ENCODE measurements around the gene ZC3H18.

ZC3H18 gene

DNA sequence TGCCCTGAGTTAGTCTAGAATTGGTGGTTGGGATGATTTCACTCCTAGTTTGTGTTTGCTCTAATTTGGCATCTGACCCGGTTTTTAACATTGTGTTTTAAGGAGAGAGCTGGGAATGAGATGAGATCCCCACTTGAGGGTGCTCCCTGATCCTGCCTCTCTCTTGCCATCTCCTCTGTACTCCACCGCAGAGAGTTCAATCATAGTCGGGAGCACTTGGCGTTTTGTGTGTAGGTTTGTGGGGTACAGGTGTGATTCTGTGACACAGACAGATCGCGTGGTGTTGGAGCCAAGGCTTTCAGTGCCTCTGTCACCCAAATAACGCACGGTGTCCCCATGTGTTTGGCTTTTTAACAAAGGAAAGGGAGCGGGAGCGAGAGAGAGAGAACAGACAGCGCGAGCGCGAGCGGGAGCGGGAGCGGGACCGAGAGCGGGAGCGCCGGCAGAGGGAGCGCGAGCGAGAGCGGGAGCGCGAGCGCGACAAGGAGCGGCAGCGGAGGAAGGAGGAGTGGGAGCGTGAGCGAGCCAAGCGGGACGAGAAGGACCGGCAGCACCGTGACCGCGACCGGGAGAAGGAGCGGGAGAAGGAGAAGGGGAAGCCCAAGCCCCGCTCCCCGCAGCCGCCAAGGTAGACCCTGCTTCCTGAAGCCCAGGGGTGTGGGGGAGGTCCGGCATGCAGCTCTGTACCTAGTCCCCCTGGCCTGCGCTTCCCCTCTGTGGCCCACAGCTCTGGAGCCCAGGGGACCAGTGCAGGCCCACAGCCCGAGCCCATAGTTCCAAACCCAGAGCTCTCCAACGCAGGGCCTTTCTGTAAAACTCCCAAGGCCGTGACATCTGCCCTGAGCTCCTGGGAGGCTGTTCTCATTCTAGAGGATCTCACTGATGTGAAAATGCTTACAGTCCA, 41.0 kb downstream of the ZC3H18 start:
- POLR2A ChIA-PET: no interaction called here
- no peak for DNase-seq (ENCODE audit: extremely low spot score)
- no peak for TF ChIP-seq SUZ12 (IDR thresholded peaks at IDR 0.05)
- TF ChIP-seq ZNF384 (IDR thresholded peaks at IDR 0.05): no peak
- no peak for TF ChIP-seq FOXK2 (IDR thresholded peaks at IDR 0.05)
- TF ChIP-seq FOXM1 (IDR thresholded peaks at IDR 0.05; ENCODE audit: borderline replicate concordance): no peak
- no peak for TF ChIP-seq NFRKB (IDR thresholded peaks at IDR 0.05)
- TF ChIP-seq CTBP1 (IDR thresholded peaks at IDR 0.05; ENCODE audit: borderline replicate concordance): no peak
- TF ChIP-seq BHLHE40 (IDR thresholded peaks at IDR 0.05; ENCODE audit: borderline replicate concordance): no peak
- TF ChIP-seq ARNT (IDR thresholded peaks at IDR 0.05): no peak
- TF ChIP-seq, protein P1, sequence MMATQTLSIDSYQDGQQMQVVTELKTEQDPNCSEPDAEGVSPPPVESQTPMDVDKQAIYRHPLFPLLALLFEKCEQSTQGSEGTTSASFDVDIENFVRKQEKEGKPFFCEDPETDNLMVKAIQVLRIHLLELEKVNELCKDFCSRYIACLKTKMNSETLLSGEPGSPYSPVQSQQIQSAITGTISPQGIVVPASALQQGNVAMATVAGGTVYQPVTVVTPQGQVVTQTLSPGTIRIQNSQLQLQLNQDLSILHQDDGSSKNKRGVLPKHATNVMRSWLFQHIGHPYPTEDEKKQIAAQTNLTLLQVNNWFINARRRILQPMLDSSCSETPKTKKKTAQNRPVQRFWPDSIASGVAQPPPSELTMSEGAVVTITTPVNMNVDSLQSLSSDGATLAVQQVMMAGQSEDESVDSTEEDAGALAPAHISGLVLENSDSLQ (IDR thresholded peaks at IDR 0.05): no peak
- no peak for TF ChIP-seq HDGF (IDR thresholded peaks at IDR 0.05; ENCODE audit: borderline replicate concordance)
- no peak for TF ChIP-seq ELF4 (IDR thresholded peaks at IDR 0.05)
- TF ChIP-seq LEF1 (IDR thresholded peaks at IDR 0.05; ENCODE audit: borderline replicate concordance): no peak
- TF ChIP-seq TARDBP (IDR thresholded peaks at IDR 0.05): no peak
- TF ChIP-seq SP1 (IDR thresholded peaks at IDR 0.05): no peak
- no peak for TF ChIP-seq L3MBTL2 (conservative IDR thresholded peaks at IDR 0.05)
- no peak for TF ChIP-seq FOXA1 (IDR thresholded peaks at IDR 0.05)
- CTCF ChIA-PET: no interaction called here

DNA sequence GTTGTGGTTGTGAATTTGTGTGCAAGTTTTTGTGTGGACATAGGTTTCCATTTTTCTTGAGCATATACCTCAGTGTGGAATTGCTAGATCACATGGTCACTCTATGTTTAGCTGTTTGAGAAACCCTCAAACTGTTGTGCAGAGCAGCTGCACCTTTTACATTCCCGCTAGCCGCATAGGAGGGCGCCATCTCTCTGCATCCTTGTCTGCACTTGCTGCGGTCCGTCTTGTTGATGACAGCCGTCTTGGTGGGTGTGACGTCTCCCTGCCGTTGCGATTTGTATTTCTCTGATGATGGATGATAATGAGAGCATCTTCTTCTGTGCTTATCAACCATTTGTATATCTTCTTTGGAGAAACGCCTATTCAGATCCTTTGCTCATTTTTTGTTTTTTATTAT, 43.1 kb downstream of the ZC3H18 start:
- ChIA-PET CTCF (interaction anchor here (0.6 kb wide), 1 partner anchor 28 kb away, joined by 3 read pairs; no protein-coding TSS in a partner anchor), POLR2A (no interaction called here)
- no peak for DNase-seq (ENCODE audit: extremely low spot score)
- TF ChIP-seq BHLHE40 (IDR thresholded peaks at IDR 0.05; ENCODE audit: borderline replicate concordance) (no peak), FOXM1 (IDR thresholded peaks at IDR 0.05; ENCODE audit: borderline replicate concordance) (no peak), SUZ12 (IDR thresholded peaks at IDR 0.05) (no peak), CTBP1 (IDR thresholded peaks at IDR 0.05; ENCODE audit: borderline replicate concordance) (no peak), FOXA1 (IDR thresholded peaks at IDR 0.05) (no peak), ARNT (IDR thresholded peaks at IDR 0.05) (no peak), HDGF (IDR thresholded peaks at IDR 0.05; ENCODE audit: borderline replicate concordance) (no peak), TARDBP (IDR thresholded peaks at IDR 0.05) (no peak), SP1 (IDR thresholded peaks at IDR 0.05) (no peak), FOXK2 (IDR thresholded peaks at IDR 0.05) (no peak), ZNF384 (IDR thresholded peaks at IDR 0.05) (no peak), L3MBTL2 (conservative IDR thresholded peaks at IDR 0.05) (no peak), ELF4 (IDR thresholded peaks at IDR 0.05) (no peak), LEF1 (IDR thresholded peaks at IDR 0.05; ENCODE audit: borderline replicate concordance) (no peak), NFRKB (IDR thresholded peaks at IDR 0.05) (no peak)
- TF ChIP-seq, protein P1 (IDR thresholded peaks at IDR 0.05): no peak

DNA sequence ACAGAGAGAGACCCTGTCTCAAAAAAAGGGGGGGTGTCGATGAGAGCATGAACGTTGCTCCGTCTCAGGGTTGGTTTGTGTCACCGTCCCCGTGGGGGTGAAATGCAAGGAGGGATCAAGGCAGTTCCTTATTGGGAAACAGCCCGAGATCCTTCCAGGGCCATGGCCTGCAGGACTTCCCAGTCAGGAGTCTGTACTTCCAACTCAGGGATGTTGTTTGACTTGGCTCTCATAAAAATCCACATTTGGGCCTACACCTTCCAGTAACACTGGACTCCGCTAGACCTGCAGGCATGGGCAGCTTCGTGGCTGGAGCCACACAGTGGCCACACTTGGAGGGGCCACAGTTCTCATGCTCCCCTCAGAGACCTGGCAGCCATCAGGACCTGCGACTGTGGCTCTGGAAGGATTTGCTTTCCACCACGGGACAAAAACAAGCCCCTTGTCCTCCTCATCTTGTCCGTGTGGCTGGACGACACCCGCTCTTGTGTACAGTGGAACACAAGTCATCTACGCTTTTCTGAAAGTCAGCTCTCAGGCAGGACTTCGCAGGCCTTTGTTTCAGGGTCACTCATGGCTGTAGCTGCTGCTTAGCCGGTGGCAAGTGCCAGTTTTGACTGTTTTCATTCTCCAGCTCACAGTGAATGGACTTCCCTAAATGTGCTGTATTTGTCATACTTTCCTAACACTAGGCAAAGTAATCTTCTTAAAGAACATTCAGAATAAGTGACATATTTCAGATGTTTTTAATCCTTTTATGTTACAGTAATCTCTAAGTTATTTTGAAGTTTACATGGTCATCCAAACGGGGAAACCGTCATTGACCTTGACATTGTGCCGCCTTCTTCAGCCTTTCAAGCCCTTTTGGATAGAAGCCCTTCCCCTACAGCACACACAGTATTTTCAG, 44.0 kb downstream of the ZC3H18 start:
- TF ChIP-seq TARDBP (IDR thresholded peaks at IDR 0.05) (no peak), FOXA1 (IDR thresholded peaks at IDR 0.05) (no peak), BHLHE40 (IDR thresholded peaks at IDR 0.05; ENCODE audit: borderline replicate concordance) (no peak), L3MBTL2 (conservative IDR thresholded peaks at IDR 0.05) (no peak), ARNT (IDR thresholded peaks at IDR 0.05) (no peak), LEF1 (IDR thresholded peaks at IDR 0.05; ENCODE audit: borderline replicate concordance) (no peak), ELF4 (IDR thresholded peaks at IDR 0.05) (no peak), ZNF384 (IDR thresholded peaks at IDR 0.05) (no peak), FOXK2 (IDR thresholded peaks at IDR 0.05) (no peak)
- ChIA-PET POLR2A (no interaction called here), CTCF (interaction anchor here (0.6 kb wide), 1 partner anchor 27 kb away, joined by 3 read pairs; no protein-coding TSS in a partner anchor)
- DNase-seq (ENCODE audit: extremely low spot score): no peak

DNA sequence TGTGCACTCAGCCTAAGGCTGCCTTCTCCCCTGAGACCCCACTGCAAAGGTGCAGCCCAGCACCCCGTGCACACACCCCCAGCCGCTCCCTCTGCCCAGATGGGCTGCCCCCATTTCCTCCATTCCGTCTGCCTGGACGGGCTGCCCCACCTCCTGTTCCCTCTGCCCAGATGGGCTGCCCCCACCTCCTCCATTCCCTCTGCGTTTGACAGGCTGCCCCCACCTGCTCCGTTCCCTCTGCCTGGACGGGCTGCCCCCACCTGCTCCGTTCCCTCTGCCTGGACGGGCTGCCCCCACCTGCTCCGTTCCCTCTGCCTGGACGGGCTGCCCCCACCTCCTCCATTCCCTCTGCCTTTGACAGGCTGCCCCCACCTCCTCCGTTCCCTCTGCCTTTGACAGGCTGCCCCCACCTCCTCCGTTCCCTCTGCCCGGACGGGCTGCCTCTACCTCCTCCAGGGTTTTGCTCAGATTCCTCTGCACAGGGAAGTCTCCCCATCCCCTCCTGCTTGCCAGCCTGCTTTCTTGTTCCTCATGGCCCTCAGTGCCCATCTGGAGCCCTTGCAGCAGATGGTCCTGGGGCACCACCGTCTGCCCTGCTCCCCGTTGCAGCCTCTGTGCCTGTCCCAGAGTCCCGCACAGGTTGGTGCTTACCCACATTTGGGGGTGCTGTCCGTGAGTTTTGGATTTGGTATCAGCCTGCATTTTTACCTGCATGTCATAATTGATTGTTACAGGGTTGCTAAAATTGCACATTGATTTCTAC, 44.8 kb downstream of the ZC3H18 start:
- no peak for DNase-seq (ENCODE audit: extremely low spot score)
- POLR2A ChIA-PET: no interaction called here
- CTCF ChIA-PET: no interaction called here
- TF ChIP-seq FOXM1 (IDR thresholded peaks at IDR 0.05; ENCODE audit: borderline replicate concordance) (no peak), CTBP1 (IDR thresholded peaks at IDR 0.05; ENCODE audit: borderline replicate concordance) (no peak), ARNT (IDR thresholded peaks at IDR 0.05) (no peak)

DNA sequence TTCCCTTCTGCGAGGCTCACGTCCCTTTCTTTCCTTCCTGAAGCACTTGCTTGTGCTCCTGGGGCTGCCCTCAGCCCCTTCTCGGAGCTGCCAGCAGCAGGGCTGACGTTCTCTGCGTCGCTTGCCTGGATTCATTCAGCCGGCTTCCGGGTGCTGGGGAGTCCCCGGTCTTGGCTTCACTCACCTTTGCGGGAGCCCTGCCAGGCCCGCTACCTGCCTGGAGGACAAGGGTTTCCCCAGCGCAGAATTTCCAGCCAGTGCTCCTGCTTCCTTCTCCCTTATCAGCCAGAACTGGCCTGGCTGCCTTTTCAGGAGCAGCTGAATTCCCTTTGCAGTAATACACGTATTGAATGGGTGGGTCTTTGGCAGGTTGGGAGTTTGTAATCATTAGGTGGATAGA, 46.1 kb downstream of the ZC3H18 start:
- ChIA-PET POLR2A (interaction anchor here (1.7 kb wide), 1 partner anchor 46 kb away, joined by 6 read pairs; the partner anchor contains the start of gene ZC3H18), CTCF (no interaction called here)
- TF ChIP-seq TARDBP (IDR thresholded peaks at IDR 0.05) (no peak), SP1 (IDR thresholded peaks at IDR 0.05) (no peak), SUZ12 (IDR thresholded peaks at IDR 0.05) (no peak)
- no peak for DNase-seq (ENCODE audit: extremely low spot score)

DNA sequence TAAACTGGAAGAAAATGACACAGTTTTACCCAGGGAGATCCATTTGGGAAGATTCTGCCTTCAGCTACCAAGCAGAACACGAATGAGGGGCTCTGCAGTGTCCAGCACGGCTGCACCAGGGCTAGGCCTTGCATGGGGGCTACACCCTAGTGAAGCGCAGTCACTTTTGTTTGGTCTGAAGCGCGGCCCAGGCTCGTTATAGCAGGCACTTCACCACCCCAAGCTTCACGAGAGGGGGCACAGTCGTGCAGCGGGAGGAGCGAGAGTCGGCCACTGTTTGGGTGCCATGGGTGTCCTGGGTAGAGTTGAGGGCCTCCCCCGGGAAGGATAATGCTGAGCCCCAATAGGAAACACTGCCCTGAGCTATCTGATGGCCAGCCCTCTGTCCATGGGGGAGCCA, 46.5 kb downstream of the ZC3H18 start:
- no peak for DNase-seq (ENCODE audit: extremely low spot score)
- POLR2A ChIA-PET: interaction anchor here (1.7 kb wide), 1 partner anchor 46 kb away, joined by 6 read pairs; the partner anchor contains the start of gene ZC3H18
- TF ChIP-seq NFRKB (IDR thresholded peaks at IDR 0.05): no peak
- CTCF ChIA-PET: no interaction called here

Data from HEK293T (cell line).